Calu3 (cell line): Measurements from ENCODE around the gene SBF1. TPM values are rescaled to one million over a fixed set of nuclear protein-coding genes. Genes with fewer than 3 reads are reported as not detected.

ENCODE experiments used
- BruUV-seq: library from RNA; stranded (reverse); fragments of 400-500 nt; replicated peaks from 2 replicates; lab custom pipeline; 2021; lab: Mats Ljungman, UMichigan
- CTCF ChIA-PET: fragments of 300-600 bp; sonication (Branson Sonifier 250); formaldehyde crosslinking; loops from one replicate; lab custom pipeline; 2022; ENCODE audit warnings: antibody characterized with exemption; lab: Charles Lee
- DNase-seq: peaks from one replicate; pipeline ENCODE4 v3.0.0; 2022
- H3K27ac Mint-ChIP-seq: one replicate; pipeline ENCODE4 v1.8.0; 2022; ENCODE audit warnings: mixed read lengths; ENCODE audit not compliant: unreplicated experiment
- H3K27me3 Mint-ChIP-seq: one replicate; pipeline ENCODE4 v1.8.0; 2022; ENCODE audit warnings: mixed read lengths; ENCODE audit not compliant: unreplicated experiment
- H3K36me3 Mint-ChIP-seq: one replicate; pipeline ENCODE4 v1.8.0; 2022; ENCODE audit warnings: mild to moderate bottlenecking, moderate library complexity, mixed read lengths; ENCODE audit not compliant: insufficient read depth, unreplicated experiment
- H3K4me1 Mint-ChIP-seq: one replicate; pipeline ENCODE4 v1.8.0; 2022; ENCODE audit warnings: mild to moderate bottlenecking, low read depth, mixed read lengths; ENCODE audit not compliant: unreplicated experiment
- H3K4me3 Mint-ChIP-seq: one replicate; pipeline ENCODE4 v1.8.0; 2022; ENCODE audit warnings: mild to moderate bottlenecking, low read depth, moderate library complexity, mixed read lengths; ENCODE audit not compliant: unreplicated experiment
- H3K9me3 Mint-ChIP-seq: one replicate; pipeline ENCODE4 v1.8.0; 2022; ENCODE audit warnings: low read depth, mixed read lengths; ENCODE audit not compliant: unreplicated experiment
- CTCF ChIP-seq: fragments of 200-600 bp; IDR thresholded peaks from one replicate; pipeline ENCODE4 v1.8.0; 2022; ENCODE audit warnings: antibody characterized with exemption; ENCODE audit not compliant: unreplicated experiment
- intact Hi-C: fragments of 100-400 bp; cut with micrococcal nuclease; formaldehyde crosslinking; loops from one replicate; pipeline ENCODE4 v1.10.0; 2022; ENCODE audit not compliant: unreplicated experiment
- total RNA-seq: library from RNA; stranded (reverse); gene quantifications from 2 replicates; pipeline ENCODE4 v1.2.3, GENCODE V29; 2022

Gene SBF1
- total RNA-seq, 1 experiment from 2014 or later = 104 TPM

GRCh38 chr22:50418624-50419023 lies 56.2 kb downstream of the SBF1 start:
- Mint-ChIP-seq H3K9me3 (no peaks in the 10 kb centered on the region), H3K4me3 (no peak overlapping the region), H3K27me3 (no peaks in the 10 kb centered on the region), H3K4me1 (no peaks in the 10 kb centered on the region), H3K27ac (no peak overlapping the region), H3K36me3 (peaks cover 38% of the 10 kb centered on the region)
- BruUV-seq = no TSS peak
- CTCF ChIA-PET = interaction anchor here (0.5 kb wide), 1 partner anchor 78 kb away, joined by 8 read pairs; no protein-coding TSS in a partner anchor
- DNase-seq = no peak
- intact Hi-C loops = no loop called here
- TF ChIP-seq CTCF = no peak

GRCh38 chr22:50417411-50418210 lies 57.2 kb downstream of the SBF1 start:
- H3K27ac Mint-ChIP-seq = no peak overlapping the region
- no TSS peak for BruUV-seq
- no peaks in the 10 kb centered on the region for H3K9me3 Mint-ChIP-seq
- no peak for DNase-seq
- H3K27me3 Mint-ChIP-seq = no peaks in the 10 kb centered on the region
- CTCF ChIA-PET = no interaction called here
- H3K36me3 Mint-ChIP-seq = peaks cover 31% of the 10 kb centered on the region
- intact Hi-C loops = no loop called here
- H3K4me3 Mint-ChIP-seq = no peak overlapping the region
- TF ChIP-seq CTCF = no peak
- H3K4me1 Mint-ChIP-seq = no peaks in the 10 kb centered on the region

DNA sequence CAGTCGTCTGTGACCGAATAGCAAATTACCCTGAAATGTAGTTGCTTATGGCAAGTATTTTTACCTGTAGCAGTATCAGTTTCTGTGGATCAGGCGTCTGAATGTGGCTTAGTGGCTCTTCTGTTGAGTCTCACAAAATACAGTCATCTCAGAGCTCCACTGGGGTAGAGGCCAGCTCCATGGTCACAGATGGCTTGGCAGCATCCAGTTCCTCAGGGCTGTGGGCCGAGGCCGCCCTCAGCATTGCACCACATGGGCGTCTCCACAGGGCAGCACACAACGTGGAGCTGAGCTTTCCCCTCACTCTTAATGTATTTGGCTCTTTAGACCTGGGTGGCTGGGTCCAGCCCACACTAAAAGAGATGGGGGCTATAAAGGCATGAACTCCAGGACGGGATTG lies 57.8 kb downstream of the SBF1 start:
- no TSS peak for BruUV-seq
- H3K36me3 Mint-ChIP-seq = peaks cover 29% of the 10 kb centered on the region
- CTCF ChIA-PET = no interaction called here
- H3K27me3 Mint-ChIP-seq = no peaks in the 10 kb centered on the region
- no peaks in the 10 kb centered on the region for H3K9me3 Mint-ChIP-seq
- intact Hi-C loops = no loop called here
- no peaks in the 10 kb centered on the region for H3K4me1 Mint-ChIP-seq
- no peak overlapping the region for H3K4me3 Mint-ChIP-seq
- no peak overlapping the region for H3K27ac Mint-ChIP-seq
- no peak for TF ChIP-seq CTCF
- no peak for DNase-seq

DNA sequence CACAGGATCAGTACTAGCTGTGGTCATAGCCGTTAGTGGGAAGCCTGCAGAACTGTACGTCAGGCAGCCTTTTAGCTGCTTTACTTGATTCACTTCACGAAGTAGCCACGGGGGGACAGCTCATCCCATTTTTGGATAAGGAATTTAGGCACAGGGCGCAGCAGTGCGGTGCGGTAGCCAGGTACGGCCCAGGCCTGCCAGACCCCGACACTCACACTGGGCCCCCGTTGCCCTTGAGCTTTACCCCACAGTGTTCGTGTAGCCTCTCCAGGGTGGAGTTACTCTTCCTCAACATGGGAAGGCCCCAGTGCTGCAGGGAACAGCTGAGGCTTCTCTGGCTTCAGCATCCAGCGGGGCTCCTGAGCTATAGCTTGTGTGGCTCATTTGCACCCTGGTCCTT lies 59.4 kb downstream of the SBF1 start:
- H3K9me3 Mint-ChIP-seq = no peaks in the 10 kb centered on the region
- no peaks in the 10 kb centered on the region for H3K27me3 Mint-ChIP-seq
- BruUV-seq = no TSS peak
- no peak for DNase-seq
- CTCF ChIA-PET = interaction anchor here (0.5 kb wide), 1 partner anchor 15 kb away, joined by 4 read pairs; no protein-coding TSS in a partner anchor
- intact Hi-C loops = no loop called here
- no peak for TF ChIP-seq CTCF
- no peak overlapping the region for H3K4me3 Mint-ChIP-seq
- no peaks in the 10 kb centered on the region for H3K4me1 Mint-ChIP-seq
- peaks cover 28% of the 10 kb centered on the region for H3K36me3 Mint-ChIP-seq
- H3K27ac Mint-ChIP-seq = no peak overlapping the region
